Mesothelial cell of epicardium (in vitro differentiated cells): ENCODE measurements around the gene HDAC6. TPM values are rescaled to one million over a fixed set of nuclear protein-coding genes. Genes with fewer than 3 reads are reported as not detected.

Experiments
- DNase-seq, 2 experiments: peaks; one replicate each; pipeline ENCODE4 v3.0.0; 2021; ENCODE audit warnings: low spot score in 2 of 2; ENCODE audit not compliant: unreplicated experiment in 2 of 2
- H3K27ac Mint-ChIP-seq: 2 replicates; pipeline ENCODE4 v1.8.0; 2021; ENCODE audit warnings: mixed read lengths
- H3K27me3 Mint-ChIP-seq: 2 replicates; pipeline ENCODE4 v1.8.0; 2021; ENCODE audit warnings: low read depth, mixed read lengths
- H3K36me3 Mint-ChIP-seq: 2 replicates; pipeline ENCODE4 v1.8.0; 2021; ENCODE audit warnings: mixed read lengths
- H3K4me1 Mint-ChIP-seq: 2 replicates; pipeline ENCODE4 v1.8.0; 2021; ENCODE audit warnings: mixed read lengths
- H3K4me3 Mint-ChIP-seq: 2 replicates; pipeline ENCODE4 v1.8.0; 2021; ENCODE audit warnings: mild to moderate bottlenecking, moderate library complexity, mixed read lengths
- H3K9me3 Mint-ChIP-seq: 2 replicates; pipeline ENCODE4 v1.8.0; 2021; ENCODE audit warnings: mixed read lengths
- total RNA-seq: library from RNA; stranded (reverse); gene quantifications from 3 replicates; pipeline ENCODE4 v1.2.1, GENCODE V29; 2021
- TF ChIP-seq, protein P1 (sequence below): fragments of 200-600 bp; sonication (generic); IDR thresholded peaks from one replicate; pipeline ENCODE4 v1.5.0; 2021; ENCODE audit warnings: antibody characterized with exemption; ENCODE audit not compliant: unreplicated experiment

HDAC6 gene
- total RNA-seq, 1 donor from 2014 or later = 205 TPM

DNA sequence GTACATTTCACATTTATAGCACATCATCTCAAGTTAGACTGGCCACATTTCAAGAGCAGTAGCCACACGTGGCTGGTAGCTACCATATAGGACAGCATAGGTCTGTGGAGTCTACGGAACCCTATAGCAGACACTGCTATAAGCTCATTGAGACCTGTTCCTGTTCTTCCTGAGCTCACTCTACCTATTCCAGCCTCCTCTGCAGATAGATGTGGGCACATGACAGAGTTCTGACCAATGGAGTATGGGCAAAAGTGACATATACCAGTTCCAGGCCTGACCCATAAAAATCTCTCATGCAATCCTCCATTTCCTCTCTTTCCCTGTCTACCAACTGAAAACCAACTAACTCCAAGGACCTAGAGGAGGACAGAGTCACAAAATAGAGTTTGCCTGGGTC, 3.5 kb upstream of the HDAC6 start:
- Mint-ChIP-seq H3K4me3 (no peak overlapping the region), H3K36me3 (no peaks in the 10 kb centered on the region), H3K27me3 (no peaks in the 10 kb centered on the region), H3K9me3 (peaks cover 20% of the 10 kb centered on the region), H3K4me1 (peaks cover 13% of the 10 kb centered on the region), H3K27ac (no peak overlapping the region)
- TF ChIP-seq, protein P1, sequence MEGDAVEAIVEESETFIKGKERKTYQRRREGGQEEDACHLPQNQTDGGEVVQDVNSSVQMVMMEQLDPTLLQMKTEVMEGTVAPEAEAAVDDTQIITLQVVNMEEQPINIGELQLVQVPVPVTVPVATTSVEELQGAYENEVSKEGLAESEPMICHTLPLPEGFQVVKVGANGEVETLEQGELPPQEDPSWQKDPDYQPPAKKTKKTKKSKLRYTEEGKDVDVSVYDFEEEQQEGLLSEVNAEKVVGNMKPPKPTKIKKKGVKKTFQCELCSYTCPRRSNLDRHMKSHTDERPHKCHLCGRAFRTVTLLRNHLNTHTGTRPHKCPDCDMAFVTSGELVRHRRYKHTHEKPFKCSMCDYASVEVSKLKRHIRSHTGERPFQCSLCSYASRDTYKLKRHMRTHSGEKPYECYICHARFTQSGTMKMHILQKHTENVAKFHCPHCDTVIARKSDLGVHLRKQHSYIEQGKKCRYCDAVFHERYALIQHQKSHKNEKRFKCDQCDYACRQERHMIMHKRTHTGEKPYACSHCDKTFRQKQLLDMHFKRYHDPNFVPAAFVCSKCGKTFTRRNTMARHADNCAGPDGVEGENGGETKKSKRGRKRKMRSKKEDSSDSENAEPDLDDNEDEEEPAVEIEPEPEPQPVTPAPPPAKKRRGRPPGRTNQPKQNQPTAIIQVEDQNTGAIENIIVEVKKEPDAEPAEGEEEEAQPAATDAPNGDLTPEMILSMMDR = no peak
- DNase-seq = no peak

DNA sequence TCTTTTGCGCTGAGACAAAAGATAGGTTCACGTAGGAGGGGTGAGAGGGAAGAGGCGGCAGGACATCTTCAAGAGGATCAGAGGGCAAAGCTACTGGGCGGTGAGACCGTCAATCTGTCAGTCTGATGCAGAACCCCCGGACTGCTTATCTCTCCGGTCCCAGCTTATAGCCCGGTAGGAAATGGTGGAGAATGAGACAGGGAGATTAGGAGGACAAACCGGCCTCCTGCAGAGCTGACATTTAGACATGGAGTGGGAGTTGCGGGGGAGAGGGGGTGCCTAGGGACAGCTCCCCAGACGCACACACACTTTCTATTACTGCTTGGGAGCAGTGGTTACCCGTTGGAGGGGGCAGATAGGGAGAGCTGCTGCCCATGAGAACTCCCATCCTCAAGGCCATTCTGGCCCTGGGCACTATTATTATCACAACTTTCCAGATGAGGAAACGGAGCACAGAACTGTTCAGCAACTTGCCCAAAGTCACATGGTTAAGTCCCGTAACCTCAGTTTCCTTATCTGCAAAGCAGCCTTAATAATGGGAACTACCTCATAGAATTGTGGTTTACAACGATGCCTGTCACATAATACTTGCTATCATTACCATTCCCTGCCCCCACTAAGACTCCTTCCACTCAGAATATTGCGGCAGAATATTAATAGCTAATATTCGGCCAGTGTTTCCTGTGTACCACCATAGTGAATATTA, 1.1 kb upstream of the HDAC6 start:
- peaks cover 9% of the 10 kb centered on the region for H3K36me3 Mint-ChIP-seq
- peaks cover 28% of the 10 kb centered on the region for H3K9me3 Mint-ChIP-seq
- H3K4me1 Mint-ChIP-seq = peaks cover 10% of the 10 kb centered on the region
- peak overlapping the region; percentile 99 for H3K27ac Mint-ChIP-seq
- TF ChIP-seq, protein P1 = no peak
- H3K27me3 Mint-ChIP-seq = no peaks in the 10 kb centered on the region
- H3K4me3 Mint-ChIP-seq = peak overlapping the region; percentile 93
- no peak for DNase-seq

DNA sequence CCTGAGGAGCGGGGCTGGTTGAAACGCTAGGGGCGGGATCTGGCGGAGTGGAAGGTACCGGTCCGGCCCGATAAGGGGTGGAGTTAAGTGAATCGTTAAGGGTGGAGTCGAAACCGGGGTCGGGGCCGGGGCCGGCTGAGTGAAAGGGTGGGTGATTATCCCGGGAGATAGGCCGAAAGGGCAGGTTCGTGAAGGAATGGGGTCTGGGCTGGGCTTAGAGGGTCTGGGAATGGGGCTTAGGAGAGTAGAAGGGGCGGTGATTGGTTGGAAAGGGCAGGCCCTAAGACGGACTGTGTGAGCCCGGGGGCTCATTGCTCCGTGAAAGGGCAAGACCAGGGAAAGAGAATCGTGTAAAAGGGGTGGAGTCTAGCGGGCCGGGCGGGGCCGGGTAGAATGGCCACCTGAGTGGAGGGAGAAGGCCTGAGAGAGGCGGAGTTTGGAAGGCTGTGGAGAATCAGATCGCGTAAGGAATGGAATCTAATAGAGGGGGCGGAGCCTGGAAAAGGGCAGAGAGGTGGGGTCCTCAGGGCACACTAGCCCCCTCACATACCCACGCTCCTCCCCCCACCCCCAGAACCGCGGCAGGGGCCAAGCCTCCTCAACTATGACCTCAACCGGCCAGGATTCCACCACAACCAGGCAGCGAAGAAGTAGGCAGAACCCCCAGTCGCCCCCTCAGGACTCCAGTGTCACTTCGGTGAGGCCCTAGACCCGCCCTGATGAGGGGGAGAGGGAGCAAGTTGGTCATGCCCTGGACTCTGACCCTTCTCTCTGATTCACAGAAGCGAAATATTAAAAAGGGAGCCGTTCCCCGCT, 430 bp downstream of the HDAC6 start:
- peaks cover 10% of the 10 kb centered on the region for H3K4me1 Mint-ChIP-seq
- H3K9me3 Mint-ChIP-seq = peaks cover 36% of the 10 kb centered on the region
- H3K4me3 Mint-ChIP-seq = peak overlapping the region; percentile 93
- peaks cover 9% of the 10 kb centered on the region for H3K36me3 Mint-ChIP-seq
- DNase-seq = peak in 1 of 2 experiments; percentile 72
- no peaks in the 10 kb centered on the region for H3K27me3 Mint-ChIP-seq
- TF ChIP-seq, protein P1 = no peak
- H3K27ac Mint-ChIP-seq = peak overlapping the region; percentile 99

DNA sequence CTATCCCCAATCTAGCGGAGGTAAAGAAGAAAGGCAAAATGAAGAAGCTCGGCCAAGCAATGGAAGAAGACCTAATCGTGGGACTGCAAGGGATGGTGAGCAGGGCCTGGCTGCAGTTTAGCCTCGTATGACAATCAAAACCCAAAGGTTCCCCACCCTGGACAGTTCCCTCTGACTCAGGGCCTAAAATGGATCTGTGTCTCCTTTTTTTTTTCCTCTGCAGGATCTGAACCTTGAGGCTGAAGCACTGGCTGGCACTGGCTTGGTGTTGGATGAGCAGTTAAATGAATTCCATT, 986 bp downstream of the HDAC6 start:
- Mint-ChIP-seq H3K4me1 (peaks cover 10% of the 10 kb centered on the region), H3K27ac (peak overlapping the region; percentile 99), H3K36me3 (peaks cover 9% of the 10 kb centered on the region), H3K9me3 (peaks cover 32% of the 10 kb centered on the region), H3K4me3 (peak overlapping the region; percentile 93), H3K27me3 (no peaks in the 10 kb centered on the region)
- TF ChIP-seq, protein P1 = no peak
- no peak for DNase-seq

DNA sequence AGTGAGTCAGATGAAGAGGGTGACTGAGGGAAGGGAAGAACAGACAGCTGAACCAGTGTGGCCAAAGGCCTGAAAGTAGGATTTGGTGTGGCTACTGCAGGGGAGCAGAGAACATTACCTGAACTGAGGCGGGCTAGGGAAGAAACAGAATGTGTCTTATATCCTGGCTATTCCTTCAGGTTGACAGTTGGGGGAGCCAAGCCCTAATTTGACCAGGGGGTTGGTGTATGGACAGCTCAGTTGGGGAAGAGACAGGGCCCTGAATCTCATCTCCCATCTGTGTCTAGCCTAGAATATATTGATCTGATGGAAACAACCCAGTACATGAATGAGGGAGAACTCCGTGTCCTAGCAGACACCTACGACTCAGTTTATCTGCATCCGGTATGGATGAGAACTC, 4.2 kb downstream of the HDAC6 start:
- TF ChIP-seq, protein P1 = no peak
- peaks cover 25% of the 10 kb centered on the region for H3K9me3 Mint-ChIP-seq
- H3K4me3 Mint-ChIP-seq = no peak overlapping the region
- H3K4me1 Mint-ChIP-seq = peaks cover 5% of the 10 kb centered on the region
- H3K27me3 Mint-ChIP-seq = no peaks in the 10 kb centered on the region
- H3K36me3 Mint-ChIP-seq = peaks cover 12% of the 10 kb centered on the region
- no peak overlapping the region for H3K27ac Mint-ChIP-seq
- DNase-seq = no peak
